NCI-H446 (cell line): ENCODE data around the gene MACF1.
"Not testable (repeated sequence)": the region's sequence is repeated elsewhere in the genome, so short reads cannot be mapped to it uniquely, and the experiment has no call there.

Experiments
- DNase-seq, 2 experiments: peaks; one replicate each; lab custom pipeline; 2025; lab: John Stamatoyannopoulos, UW

MACF1 gene

GRCh38 chr1:39514710-39515124, 310.2 kb downstream of the MACF1 start:
- DNase-seq, result not testable (repeated sequence)

- not testable (repeated sequence) for DNase-seq
These were observed 310.9 kb downstream of the MACF1 start for GRCh38 chr1:39515131-39516086.

- not testable (repeated sequence) for DNase-seq
These were observed 312.3 kb downstream of the MACF1 start for GRCh38 chr1:39516841-39517240.

GRCh38 chr1:39517936-39518335, 313.4 kb downstream of the MACF1 start:
- DNase-seq, result not testable (repeated sequence)

- not testable (repeated sequence) for DNase-seq
These were observed 314.9 kb downstream of the MACF1 start for GRCh38 chr1:39519376-39519775.

GRCh38 chr1:39522221-39522620, 317.7 kb downstream of the MACF1 start:
- not testable (repeated sequence) for DNase-seq

GRCh38 chr1:39522661-39523567, 318.4 kb downstream of the MACF1 start:
- no peak for DNase-seq

- DNase-seq, result no peak
These were observed 319.7 kb downstream of the MACF1 start for GRCh38 chr1:39524171-39524570.

GRCh38 chr1:39524591-39525365, 320.3 kb downstream of the MACF1 start:
- DNase-seq, result no peak

GRCh38 chr1:39525366-39526165, 321.1 kb downstream of the MACF1 start:
- no peak for DNase-seq

GRCh38 chr1:39526466-39527189, 322.1 kb downstream of the MACF1 start:
- DNase-seq, result no peak

- DNase-seq, result not testable (repeated sequence)
These were observed 322.7 kb downstream of the MACF1 start for GRCh38 chr1:39527190-39527579.

- DNase-seq, result no peak
These were observed 323.6 kb downstream of the MACF1 start for GRCh38 chr1:39528082-39528481.

- DNase-seq, result no peak
These were observed 325.5 kb downstream of the MACF1 start for GRCh38 chr1:39529901-39530535.

GRCh38 chr1:39531526-39531925, 327.0 kb downstream of the MACF1 start:
- no peak for DNase-seq

GRCh38 chr1:39533442-39533841, 328.9 kb downstream of the MACF1 start:
- DNase-seq, result no peak
